ENCODE measurements around the gene CREB3L1.

DNA sequence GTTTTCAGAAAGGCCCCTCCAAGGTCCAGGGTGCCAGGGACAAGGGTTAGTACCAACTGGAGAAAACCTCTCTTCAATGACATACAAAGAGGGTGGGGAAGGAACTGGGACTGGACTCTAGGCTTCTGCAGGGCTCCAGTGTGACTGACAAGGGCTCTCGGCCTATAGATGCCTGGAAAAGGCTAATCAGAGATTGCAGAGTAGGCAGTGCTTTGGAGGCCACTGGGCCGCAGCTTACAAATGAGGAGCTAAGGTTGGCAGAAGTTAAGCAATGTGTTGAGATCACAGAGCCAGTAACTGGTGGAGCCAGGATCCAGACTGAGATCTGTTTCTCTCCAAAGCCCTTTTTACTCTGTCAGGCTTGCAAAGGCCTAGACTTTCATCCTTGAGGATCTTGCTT lies 62.4 kb downstream of the CREB3L1 start:
- TF ChIP-seq, protein P1, sequence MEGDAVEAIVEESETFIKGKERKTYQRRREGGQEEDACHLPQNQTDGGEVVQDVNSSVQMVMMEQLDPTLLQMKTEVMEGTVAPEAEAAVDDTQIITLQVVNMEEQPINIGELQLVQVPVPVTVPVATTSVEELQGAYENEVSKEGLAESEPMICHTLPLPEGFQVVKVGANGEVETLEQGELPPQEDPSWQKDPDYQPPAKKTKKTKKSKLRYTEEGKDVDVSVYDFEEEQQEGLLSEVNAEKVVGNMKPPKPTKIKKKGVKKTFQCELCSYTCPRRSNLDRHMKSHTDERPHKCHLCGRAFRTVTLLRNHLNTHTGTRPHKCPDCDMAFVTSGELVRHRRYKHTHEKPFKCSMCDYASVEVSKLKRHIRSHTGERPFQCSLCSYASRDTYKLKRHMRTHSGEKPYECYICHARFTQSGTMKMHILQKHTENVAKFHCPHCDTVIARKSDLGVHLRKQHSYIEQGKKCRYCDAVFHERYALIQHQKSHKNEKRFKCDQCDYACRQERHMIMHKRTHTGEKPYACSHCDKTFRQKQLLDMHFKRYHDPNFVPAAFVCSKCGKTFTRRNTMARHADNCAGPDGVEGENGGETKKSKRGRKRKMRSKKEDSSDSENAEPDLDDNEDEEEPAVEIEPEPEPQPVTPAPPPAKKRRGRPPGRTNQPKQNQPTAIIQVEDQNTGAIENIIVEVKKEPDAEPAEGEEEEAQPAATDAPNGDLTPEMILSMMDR (IDR thresholded peaks at IDR 0.05), result no peak
- TF ChIP-seq POLR2AphosphoS5 (IDR thresholded peaks at IDR 0.05) (no peak), EP300 (IDR thresholded peaks at IDR 0.05) (no peak), POLR2A (IDR thresholded peaks at IDR 0.05; ENCODE audit: low read depth) (no peak)

Measured in esophagus muscularis mucosa (tissue), 4 donors.